Hepatocyte (in vitro differentiated cells): ENCODE results near the gene RNF227. TPM values are rescaled to one million over a fixed set of nuclear protein-coding genes. Genes with fewer than 3 reads are reported as not detected.

ENCODE experiments used
- DNase-seq: peaks from one replicate; pipeline ENCODE4 v3.0.0-alpha.2; 2016; ENCODE audit warnings: low spot score
- H2AFZ ChIP-seq: fragments of 200-600 bp; sonication (generic); 2 replicates; pipeline ENCODE4 v1.6.0; 2016; ENCODE audit warnings: antibody characterized with exemption, mild to moderate bottlenecking
- H3K27ac ChIP-seq: fragments of 200-600 bp; sonication (generic); 2 replicates; pipeline ENCODE4 v1.5.1; 2016; ENCODE audit warnings: mild to moderate bottlenecking
- H3K27me3 ChIP-seq: fragments of 200-600 bp; sonication (generic); 2 replicates; pipeline ENCODE4 v1.6.1; 2016
- H3K36me3 ChIP-seq: fragments of 200-600 bp; sonication (generic); replicated peaks from 2 replicates; pipeline ENCODE4 v1.5.1; 2016; ENCODE audit warnings: low read depth; ENCODE audit not compliant: insufficient read depth
- H3K4me1 ChIP-seq: fragments of 200-600 bp; sonication (generic); 2 replicates; pipeline ENCODE4 v1.5.1; 2016; ENCODE audit warnings: mild to moderate bottlenecking, moderate library complexity; ENCODE audit not compliant: insufficient read depth
- H3K4me2 ChIP-seq: fragments of 200-600 bp; sonication (generic); 2 replicates; pipeline ENCODE4 v1.6.0; 2016
- H3K4me3 ChIP-seq: fragments of 200-600 bp; sonication (generic); 2 replicates; pipeline ENCODE4 v1.5.1; 2016; ENCODE audit warnings: mild to moderate bottlenecking
- H3K79me2 ChIP-seq: fragments of 200-600 bp; sonication (generic); 2 replicates; pipeline ENCODE4 v1.6.0; 2017; ENCODE audit warnings: mild to moderate bottlenecking
- H3K9me2 ChIP-seq: fragments of 200-600 bp; sonication (generic); replicated peaks from 2 replicates; pipeline ENCODE4 v1.6.0; 2017; ENCODE audit warnings: mild to moderate bottlenecking; ENCODE audit not compliant: insufficient read depth
- H3K9me3 ChIP-seq: fragments of 200-600 bp; sonication (generic); 2 replicates; pipeline ENCODE4 v1.5.1; 2016; ENCODE audit warnings: low read depth, mild to moderate bottlenecking
- H4K20me1 ChIP-seq: fragments of 200-600 bp; sonication (generic); 2 replicates; pipeline ENCODE4 v1.6.0; 2016; ENCODE audit warnings: mild to moderate bottlenecking; ENCODE audit not compliant: insufficient read depth, poor library complexity, severe bottlenecking
- CTCF ChIP-seq: fragments of 200-600 bp; sonication (generic); IDR thresholded peaks from 2 replicates; pipeline ENCODE4 v1.5.1; 2016; ENCODE audit warnings: antibody characterized with exemption, mild to moderate bottlenecking; ENCODE audit not compliant: poor library complexity
- EZH2 ChIP-seq: fragments of 200-600 bp; sonication (generic); IDR thresholded peaks from 2 replicates; pipeline ENCODE4 v1.6.1; 2016; ENCODE audit warnings: antibody characterized with exemption, mild to moderate bottlenecking, borderline replicate concordance
- EZH2phosphoT487 ChIP-seq: fragments of 200-600 bp; sonication (generic); IDR thresholded peaks from one replicate; pipeline ENCODE4 v1.6.1; 2018; ENCODE audit warnings: antibody characterized with exemption, mild to moderate bottlenecking, low read depth, moderate library complexity; ENCODE audit not compliant: unreplicated experiment, severe bottlenecking
- WGBS: methylation state at CpG from one replicate; pipeline ENCODE4 v1.1.6; 2016; ENCODE audit warnings: low lambda C conversion rate; ENCODE audit errors: missing lambda C conversion rate; 5-methylcytosine and 5-hydroxymethylcytosine counted together
- polyA plus RNA-seq: library from polyadenylated mRNA; unstranded; fragments of >200 nt; fragmentation: Nextera tagmentation; extraction: Ambion mirVana; gene quantifications from 2 replicates; pipeline ENCODE4 v1.2.1, GENCODE V29; 2016
- total RNA-seq: library from RNA; depleted of rRNA; stranded (reverse); fragments of >200 nt; gene quantifications from 2 replicates; pipeline ENCODE4 v1.2.3, GENCODE V29; 2014

Gene RNF227
- total and polyA plus RNA-seq, 2 experiments from 2014 or later, result 2.5 to 3.5 TPM

GRCh38 chr17:7910281-7910680, 5.8 kb downstream of the RNF227 start:
- no peak overlapping the region for H2AFZ ChIP-seq
- no peak overlapping the region for H3K4me3 ChIP-seq
- no peaks in the 10 kb centered on the region for H3K9me2 ChIP-seq
- no peaks in the 10 kb centered on the region for H3K27me3 ChIP-seq
- H3K4me1 ChIP-seq, result peaks cover 8% of the 10 kb centered on the region
- no peak overlapping the region for H3K4me2 ChIP-seq
- H4K20me1 ChIP-seq, result no peaks in the 10 kb centered on the region
- no peaks in the 10 kb centered on the region for H3K79me2 ChIP-seq
- no peak for DNase-seq
- WGBS, result 97% methylated on average over 15 of the region's 15 CpGs
- H3K9me3 ChIP-seq, result no peaks in the 10 kb centered on the region
- no peak for TF ChIP-seq EZH2
- no peak for TF ChIP-seq CTCF
- TF ChIP-seq EZH2phosphoT487, result no peak
- no peaks in the 10 kb centered on the region for H3K36me3 ChIP-seq
- H3K27ac ChIP-seq, result no peak overlapping the region

GRCh38 chr17:7909089-7909488, 7.0 kb downstream of the RNF227 start:
- no peak overlapping the region for H3K4me2 ChIP-seq
- no peak overlapping the region for H2AFZ ChIP-seq
- H3K79me2 ChIP-seq, result no peaks in the 10 kb centered on the region
- H3K27me3 ChIP-seq, result no peaks in the 10 kb centered on the region
- no peak overlapping the region for H3K4me3 ChIP-seq
- no peaks in the 10 kb centered on the region for H3K4me1 ChIP-seq
- 98% methylated on average over 24 of the region's 29 CpGs for WGBS
- H3K9me2 ChIP-seq, result no peaks in the 10 kb centered on the region
- H3K27ac ChIP-seq, result no peak overlapping the region
- no peaks in the 10 kb centered on the region for H3K9me3 ChIP-seq
- no peaks in the 10 kb centered on the region for H3K36me3 ChIP-seq
- DNase-seq, result no peak
- no peaks in the 10 kb centered on the region for H4K20me1 ChIP-seq
- TF ChIP-seq CTCF (no peak), EZH2 (no peak)

DNA sequence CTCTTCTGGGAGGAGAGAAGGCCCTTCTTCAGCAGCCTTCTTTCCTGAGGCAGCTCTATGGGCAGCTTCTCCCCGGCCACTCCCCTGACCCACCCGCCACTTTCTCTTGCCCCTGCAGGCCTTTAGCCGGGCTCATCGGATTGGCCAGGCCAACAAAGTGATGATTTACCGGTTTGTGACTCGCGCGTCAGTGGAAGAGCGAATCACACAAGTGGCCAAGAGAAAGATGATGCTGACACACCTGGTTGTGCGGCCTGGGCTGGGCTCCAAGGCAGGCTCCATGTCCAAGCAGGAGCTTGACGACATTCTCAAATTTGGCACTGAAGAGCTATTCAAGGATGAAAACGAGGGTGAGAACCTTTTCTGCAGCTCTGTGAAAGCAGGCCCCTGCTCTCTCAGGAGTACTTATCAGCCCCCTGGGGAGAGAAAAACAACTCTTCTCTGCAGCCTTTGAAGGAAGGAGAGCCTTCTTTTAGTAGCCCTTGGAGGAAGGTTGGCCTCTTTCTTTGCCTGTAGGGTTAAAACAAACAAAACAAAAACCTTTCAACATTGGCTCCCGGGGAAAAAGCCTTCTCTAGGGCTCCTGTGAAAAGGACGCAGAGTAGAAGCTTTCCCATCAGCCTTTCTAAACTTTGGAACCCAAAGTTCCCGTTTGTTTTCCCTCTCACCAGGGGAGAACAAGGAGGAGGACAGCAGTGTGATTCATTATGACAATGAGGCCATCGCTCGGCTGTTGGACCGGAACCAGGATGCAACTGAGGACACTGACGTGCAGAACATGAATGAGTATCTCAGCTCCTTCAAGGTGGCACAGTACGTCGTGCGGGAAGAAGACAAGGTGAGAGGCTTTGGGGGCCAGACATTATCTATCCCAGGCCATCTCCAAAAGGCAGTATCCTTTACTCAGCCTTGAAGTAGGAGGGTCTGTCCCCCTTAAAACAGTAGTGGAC, 12.7 kb downstream of the RNF227 start:
- DNase-seq, result no peak
- H3K4me2 ChIP-seq, result no peak overlapping the region
- H3K27me3 ChIP-seq, result no peaks in the 10 kb centered on the region
- no peaks in the 10 kb centered on the region for H4K20me1 ChIP-seq
- WGBS, result 75% methylated on average over 22 of the region's 22 CpGs
- H3K4me3 ChIP-seq, result no peak overlapping the region
- no peak overlapping the region for H2AFZ ChIP-seq
- no peak for TF ChIP-seq EZH2
- no peak for TF ChIP-seq CTCF
- TF ChIP-seq EZH2phosphoT487, result no peak
- H3K9me3 ChIP-seq, result no peaks in the 10 kb centered on the region
- H3K79me2 ChIP-seq, result no peaks in the 10 kb centered on the region
- no peak overlapping the region for H3K27ac ChIP-seq
- no peaks in the 10 kb centered on the region for H3K36me3 ChIP-seq
- no peaks in the 10 kb centered on the region for H3K4me1 ChIP-seq
- H3K9me2 ChIP-seq, result no peaks in the 10 kb centered on the region
